ENCODE measurements around the gene CCSAP.

DNA sequence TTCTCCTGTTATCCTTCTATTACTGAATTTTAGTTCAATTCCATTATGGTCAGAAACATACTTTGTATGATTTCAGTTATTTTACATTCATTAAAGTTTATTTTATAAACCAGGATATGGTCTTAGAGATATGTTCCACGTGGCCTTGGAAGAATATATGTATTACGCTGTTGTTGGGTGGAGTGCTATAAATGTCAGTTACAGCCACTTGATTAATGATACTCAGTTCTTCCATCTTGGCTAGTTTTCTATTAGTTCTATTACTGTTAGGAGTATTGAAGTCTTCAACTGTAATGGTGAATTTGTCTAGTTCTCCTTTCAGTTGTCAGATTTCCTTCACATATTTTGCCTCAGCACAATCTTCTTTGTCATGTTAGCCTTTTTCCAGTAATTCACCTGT is 26.7 kb downstream of the CCSAP start:
- TF ChIP-seq, protein P1, sequence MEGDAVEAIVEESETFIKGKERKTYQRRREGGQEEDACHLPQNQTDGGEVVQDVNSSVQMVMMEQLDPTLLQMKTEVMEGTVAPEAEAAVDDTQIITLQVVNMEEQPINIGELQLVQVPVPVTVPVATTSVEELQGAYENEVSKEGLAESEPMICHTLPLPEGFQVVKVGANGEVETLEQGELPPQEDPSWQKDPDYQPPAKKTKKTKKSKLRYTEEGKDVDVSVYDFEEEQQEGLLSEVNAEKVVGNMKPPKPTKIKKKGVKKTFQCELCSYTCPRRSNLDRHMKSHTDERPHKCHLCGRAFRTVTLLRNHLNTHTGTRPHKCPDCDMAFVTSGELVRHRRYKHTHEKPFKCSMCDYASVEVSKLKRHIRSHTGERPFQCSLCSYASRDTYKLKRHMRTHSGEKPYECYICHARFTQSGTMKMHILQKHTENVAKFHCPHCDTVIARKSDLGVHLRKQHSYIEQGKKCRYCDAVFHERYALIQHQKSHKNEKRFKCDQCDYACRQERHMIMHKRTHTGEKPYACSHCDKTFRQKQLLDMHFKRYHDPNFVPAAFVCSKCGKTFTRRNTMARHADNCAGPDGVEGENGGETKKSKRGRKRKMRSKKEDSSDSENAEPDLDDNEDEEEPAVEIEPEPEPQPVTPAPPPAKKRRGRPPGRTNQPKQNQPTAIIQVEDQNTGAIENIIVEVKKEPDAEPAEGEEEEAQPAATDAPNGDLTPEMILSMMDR (IDR thresholded peaks at IDR 0.05 in 4 of 5, conservative IDR thresholded peaks at IDR 0.05 in 1 of 5): no peak
- TF ChIP-seq POLR2A (IDR thresholded peaks at IDR 0.05): no peak

All from gastrocnemius medialis (tissue), 4 donors.